Stimulated activated CD8-positive, alpha-beta memory T cell treated with anti-CD3 and anti-CD28 coated beads, Interleukin-2, amount 100 ng/mL, for 1 hour (primary cell): ENCODE measurements around the gene ZYX.
"Not testable (repeated sequence)": the region's sequence is repeated elsewhere in the genome, so short reads cannot be mapped to it uniquely, and the experiment has no call there.

Experiments
- DNase-seq, 2 donors: peaks; one replicate each; pipeline ENCODE4 v3.0.0-alpha.2; 2020; ENCODE audit warnings: low read depth in 2 of 2

ZYX gene

GRCh38 chr7:143384661-143385631 lies 3.8 kb downstream of the ZYX start:
- DNase-seq: no peak

- no peak for DNase-seq
Observed at GRCh38 chr7:143385891-143386781, 5.0 kb downstream of the ZYX start.

- DNase-seq: no peak
Observed at GRCh38 chr7:143387156-143387975, 6.2 kb downstream of the ZYX start.

- no peak for DNase-seq
Observed at GRCh38 chr7:143388051-143388450, 6.9 kb downstream of the ZYX start.

- no peak for DNase-seq
Observed at GRCh38 chr7:143388491-143389101, 7.5 kb downstream of the ZYX start.

GRCh38 chr7:143389316-143390103 lies 8.4 kb downstream of the ZYX start:
- DNase-seq: no peak

- DNase-seq: no peak
Observed at GRCh38 chr7:143390104-143390772, 9.1 kb downstream of the ZYX start.

GRCh38 chr7:143390773-143391317 lies 9.7 kb downstream of the ZYX start:
- no peak for DNase-seq

GRCh38 chr7:143391462-143392404 lies 10.6 kb downstream of the ZYX start:
- DNase-seq: no peak

GRCh38 chr7:143392427-143392826 lies 11.3 kb downstream of the ZYX start:
- not testable (repeated sequence) for DNase-seq

- no peak for DNase-seq
Observed at GRCh38 chr7:143392875-143393266, 11.7 kb downstream of the ZYX start.

GRCh38 chr7:143393267-143394041 lies 12.3 kb downstream of the ZYX start:
- no peak for DNase-seq

- DNase-seq: no peak
Observed at GRCh38 chr7:143394068-143394467, 12.9 kb downstream of the ZYX start.

- no peak for DNase-seq
Observed at GRCh38 chr7:143394777-143395176, 13.6 kb downstream of the ZYX start.

- DNase-seq: no peak
Observed at GRCh38 chr7:143395187-143396149, 14.3 kb downstream of the ZYX start.

- no peak for DNase-seq
Observed at GRCh38 chr7:143396182-143396581, 15.0 kb downstream of the ZYX start.
